MM.1S (cell line): ENCODE measurements around the gene MACROD2.

Source experiments
- CTCF ChIP-seq: fragments of 300-600 bp; sonication (generic); IDR thresholded peaks from 2 replicates; pipeline ENCODE4 v1.5.1; 2016; ENCODE audit warnings: antibody characterized with exemption, low read length, mixed read lengths
- EZH2 ChIP-seq: fragments of 300-600 bp; sonication (generic); optimal IDR thresholded peaks from 2 replicates; pipeline ENCODE3; 2017; ENCODE audit warnings: low read depth, mild to moderate bottlenecking, antibody characterized with exemption, low read length, mixed read lengths
- EZH2phosphoT487 ChIP-seq: fragments of 300-600 bp; sonication (generic); IDR thresholded peaks from 2 replicates; pipeline ENCODE4 v1.6.1; 2018; ENCODE audit warnings: antibody characterized with exemption, low read length

GRCh38 chr20:14235355-14235754 lies 240.0 kb downstream of the MACROD2 start:
- no peak for TF ChIP-seq EZH2phosphoT487
- no peak for TF ChIP-seq CTCF
- no peak for TF ChIP-seq EZH2
